GM20000 (cell line): ENCODE data around the gene CENPV.

Source experiments
- DNase-seq: peaks from one replicate; pipeline ENCODE4 v3.0.0; 2012; ENCODE audit warnings: low spot score
- CTCF ChIP-seq: IDR thresholded peaks from 2 replicates; pipeline ENCODE4 v1.5.1; 2012; ENCODE audit warnings: mild to moderate bottlenecking, control low read depth; ENCODE audit errors: extremely low read depth, missing control alignments

The CENPV gene

GRCh38 chr17:16294560-16294959, 58.7 kb downstream of the CENPV start:
- no peak for TF ChIP-seq CTCF
- DNase-seq = no peak

GRCh38 chr17:16293931-16294330, 59.3 kb downstream of the CENPV start:
- DNase-seq = no peak
- no peak for TF ChIP-seq CTCF
